AG04450 (cell line): ENCODE measurements around the gene UBE2E2. TPM values are rescaled to one million over a fixed set of nuclear protein-coding genes. Genes with fewer than 3 reads are reported as not detected.

Experiments
- CTCF ChIA-PET: fragments of 300-600, 350-600 bp; formaldehyde crosslinking; extraction: SDS; loops from one replicate; lab custom pipeline; 2022; ENCODE audit warnings: antibody characterized with exemption, inconsistent platforms; lab: Charles Lee
- POLR2A ChIA-PET: fragments of 350-600 bp; formaldehyde crosslinking; extraction: SDS; loops from one replicate; lab custom pipeline; 2021; ENCODE audit warnings: antibody characterized with exemption, inconsistent platforms; lab: Yijun Ruan, JAX
- DNase-seq: peaks from one replicate; pipeline ENCODE4 v3.0.0-alpha.2; 2011; ENCODE audit warnings: low read depth, low spot score
- H3K27ac ChIP-seq: one replicate; pipeline ENCODE4 v1.5.1; 2012; ENCODE audit warnings: low read depth, low read length, control low read depth
- H3K27me3 ChIP-seq: one replicate; pipeline ENCODE4 v1.6.0; 2012; ENCODE audit warnings: low read length; ENCODE audit not compliant: control insufficient read depth, insufficient read depth
- H3K4me3 ChIP-seq: 2 replicates; pipeline ENCODE4 v1.5.1; 2011; ENCODE audit warnings: mild to moderate bottlenecking, low read depth, low read length, control low read depth
- H3K9me3 ChIP-seq: 2 replicates; pipeline ENCODE4 v1.5.1; 2012; ENCODE audit warnings: low read length; ENCODE audit not compliant: control insufficient read depth, insufficient read depth
- polyA plus RNA-seq: library from polyadenylated mRNA; depleted of rRNA; stranded (reverse); fragments of >200 nt; gene quantifications from 2 replicates; pipeline ENCODE4 v1.2.3, GENCODE V29; 2011
- TF ChIP-seq, protein P1 (sequence below): IDR thresholded peaks from 2 replicates; pipeline ENCODE4 v1.5.1; 2011; ENCODE audit warnings: low read depth, low read length, control low read depth, inconsistent platforms

The UBE2E2 gene
- polyA plus RNA-seq, 1 experiment, result 43.2 TPM

GRCh38 chr3:23275061-23275460 lies 71.9 kb downstream of the UBE2E2 start:
- ChIA-PET CTCF (no interaction called here), POLR2A (no interaction called here)
- no peak overlapping the region for H3K4me3 ChIP-seq
- no peak overlapping the region for H3K27ac ChIP-seq
- H3K27me3 ChIP-seq, result no peaks in the 10 kb centered on the region
- no peak for DNase-seq
- H3K9me3 ChIP-seq, result peaks cover 10% of the 10 kb centered on the region
- TF ChIP-seq, protein P1, sequence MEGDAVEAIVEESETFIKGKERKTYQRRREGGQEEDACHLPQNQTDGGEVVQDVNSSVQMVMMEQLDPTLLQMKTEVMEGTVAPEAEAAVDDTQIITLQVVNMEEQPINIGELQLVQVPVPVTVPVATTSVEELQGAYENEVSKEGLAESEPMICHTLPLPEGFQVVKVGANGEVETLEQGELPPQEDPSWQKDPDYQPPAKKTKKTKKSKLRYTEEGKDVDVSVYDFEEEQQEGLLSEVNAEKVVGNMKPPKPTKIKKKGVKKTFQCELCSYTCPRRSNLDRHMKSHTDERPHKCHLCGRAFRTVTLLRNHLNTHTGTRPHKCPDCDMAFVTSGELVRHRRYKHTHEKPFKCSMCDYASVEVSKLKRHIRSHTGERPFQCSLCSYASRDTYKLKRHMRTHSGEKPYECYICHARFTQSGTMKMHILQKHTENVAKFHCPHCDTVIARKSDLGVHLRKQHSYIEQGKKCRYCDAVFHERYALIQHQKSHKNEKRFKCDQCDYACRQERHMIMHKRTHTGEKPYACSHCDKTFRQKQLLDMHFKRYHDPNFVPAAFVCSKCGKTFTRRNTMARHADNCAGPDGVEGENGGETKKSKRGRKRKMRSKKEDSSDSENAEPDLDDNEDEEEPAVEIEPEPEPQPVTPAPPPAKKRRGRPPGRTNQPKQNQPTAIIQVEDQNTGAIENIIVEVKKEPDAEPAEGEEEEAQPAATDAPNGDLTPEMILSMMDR, result no peak

GRCh38 chr3:23275814-23276213 lies 72.7 kb downstream of the UBE2E2 start:
- H3K9me3 ChIP-seq, result peaks cover 10% of the 10 kb centered on the region
- no peak overlapping the region for H3K4me3 ChIP-seq
- no peak overlapping the region for H3K27ac ChIP-seq
- DNase-seq, result no peak
- TF ChIP-seq, protein P1, result no peak
- H3K27me3 ChIP-seq, result no peaks in the 10 kb centered on the region
- CTCF ChIA-PET, result no interaction called here
- POLR2A ChIA-PET, result no interaction called here

DNA sequence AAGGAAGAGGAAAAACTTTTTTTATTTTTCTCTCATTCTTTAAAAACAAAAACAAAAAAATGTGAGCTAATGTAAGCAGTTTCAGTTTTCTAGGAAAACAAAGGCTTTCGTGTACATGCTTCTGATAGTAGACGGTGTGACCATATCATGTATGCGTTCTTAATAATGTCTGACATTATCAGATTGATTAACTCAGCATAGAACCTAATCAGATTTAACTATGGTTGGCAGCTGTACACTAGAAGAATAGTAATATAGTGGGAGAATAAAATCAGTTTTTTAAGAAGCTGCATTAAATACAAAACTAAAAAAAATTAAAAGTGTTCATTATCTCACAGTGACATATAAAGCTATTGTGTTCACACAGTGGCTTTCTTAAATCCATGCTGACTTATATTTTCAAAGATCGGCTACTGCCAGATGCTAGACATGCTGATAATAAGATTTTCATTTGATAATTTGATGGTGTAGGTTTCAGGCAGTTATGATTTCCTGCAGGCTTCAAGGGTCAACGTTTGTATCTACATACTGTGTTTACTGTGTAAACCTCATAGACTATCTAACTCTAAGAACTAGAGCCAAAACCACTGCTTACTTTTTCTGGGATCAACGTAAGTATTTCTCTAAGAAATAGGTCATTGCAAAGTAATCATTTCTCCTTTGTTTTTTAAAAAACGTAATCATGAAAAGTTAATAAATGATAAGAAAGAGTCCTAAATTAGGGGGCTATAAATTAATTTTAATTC lies 74.0 kb downstream of the UBE2E2 start:
- TF ChIP-seq, protein P1, result no peak
- Histone ChIP-seq H3K27ac (no peak overlapping the region), H3K9me3 (peaks cover 6% of the 10 kb centered on the region; the same call in 1 of the 2 replicates), H3K27me3 (no peaks in the 10 kb centered on the region), H3K4me3 (no peak overlapping the region)
- ChIA-PET CTCF (no interaction called here), POLR2A (no interaction called here)
- no peak for DNase-seq

- Histone ChIP-seq H3K4me3 (no peak overlapping the region), H3K27me3 (no peaks in the 10 kb centered on the region), H3K27ac (no peak overlapping the region), H3K9me3 (no peaks in the 10 kb centered on the region)
- ChIA-PET POLR2A (no interaction called here), CTCF (no interaction called here)
- TF ChIP-seq, protein P1, result no peak
- DNase-seq, result no peak
Observed at GRCh38 chr3:23277688-23278087, 74.6 kb downstream of the UBE2E2 start.

GRCh38 chr3:23283625-23284024 lies 80.5 kb downstream of the UBE2E2 start:
- TF ChIP-seq, protein P1, result no peak
- Histone ChIP-seq H3K27me3 (no peaks in the 10 kb centered on the region), H3K4me3 (no peak overlapping the region), H3K9me3 (no peaks in the 10 kb centered on the region), H3K27ac (no peak overlapping the region)
- ChIA-PET CTCF (no interaction called here), POLR2A (no interaction called here)
- DNase-seq, result no peak
